Kidney capillary endothelial cell (primary cell): ENCODE measurements around the gene MTUS2.

Experiments
- DNase-seq: peaks from one replicate; pipeline ENCODE4 v3.0.0-alpha.2; 2018; ENCODE audit warnings: low spot score

MTUS2 gene

DNA sequence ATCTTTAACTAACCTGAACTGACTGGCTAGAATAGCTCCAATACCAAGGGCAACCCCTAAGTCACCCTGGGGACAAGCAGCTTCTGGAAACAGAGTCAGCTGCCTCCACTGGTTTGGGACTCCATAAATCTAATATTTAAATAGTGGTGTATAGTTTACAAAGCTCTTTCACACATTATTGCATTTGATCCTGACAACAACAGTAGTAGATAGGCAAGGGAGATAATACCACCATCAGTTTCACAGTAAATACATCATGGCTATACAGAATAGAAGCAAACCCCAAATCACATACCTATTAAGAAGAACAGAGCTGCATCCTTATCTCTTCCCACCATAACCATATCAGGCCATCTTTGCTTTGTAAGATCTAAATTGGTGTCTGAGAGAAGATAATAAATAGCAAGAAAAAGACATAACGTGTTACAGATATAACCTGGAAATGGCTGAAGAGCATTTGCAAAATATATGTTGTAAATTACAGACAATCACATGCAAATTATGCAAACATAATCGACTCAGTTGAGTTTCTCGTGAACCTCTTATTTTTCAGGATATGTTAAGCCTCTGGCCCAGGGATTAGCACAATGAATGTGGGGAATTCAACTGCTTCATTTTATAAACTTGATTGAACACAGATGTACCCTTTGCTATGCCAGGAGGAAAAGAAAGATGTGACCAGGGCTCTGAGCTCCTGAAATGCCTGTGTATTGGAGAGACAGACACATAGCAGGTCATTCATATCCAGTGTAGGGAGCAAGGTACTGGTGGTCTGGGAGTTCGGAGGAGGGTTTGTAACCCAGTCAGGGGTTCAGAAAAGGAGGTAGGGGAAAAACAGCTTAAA, 632.9 kb downstream of the MTUS2 start:
- DNase-seq = no peak

DNA sequence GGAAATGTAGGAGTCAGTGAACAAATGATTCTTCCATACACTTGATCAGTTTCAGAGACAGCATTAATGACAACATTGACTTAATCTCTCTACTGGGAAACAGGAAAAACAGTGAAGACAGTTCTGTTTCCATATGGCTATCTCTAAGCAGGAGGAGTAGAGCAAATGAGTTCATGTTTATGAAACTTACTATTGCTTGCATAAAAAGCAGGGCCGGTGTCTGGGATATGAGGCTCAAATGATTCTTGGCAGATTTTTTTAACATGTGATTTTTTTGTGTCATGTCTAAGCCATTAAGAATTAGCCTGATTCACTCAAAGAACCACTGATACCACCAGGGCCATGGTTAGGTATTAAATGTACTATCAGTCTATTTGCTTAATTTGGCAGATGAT, 633.5 kb downstream of the MTUS2 start:
- DNase-seq = no peak

DNA sequence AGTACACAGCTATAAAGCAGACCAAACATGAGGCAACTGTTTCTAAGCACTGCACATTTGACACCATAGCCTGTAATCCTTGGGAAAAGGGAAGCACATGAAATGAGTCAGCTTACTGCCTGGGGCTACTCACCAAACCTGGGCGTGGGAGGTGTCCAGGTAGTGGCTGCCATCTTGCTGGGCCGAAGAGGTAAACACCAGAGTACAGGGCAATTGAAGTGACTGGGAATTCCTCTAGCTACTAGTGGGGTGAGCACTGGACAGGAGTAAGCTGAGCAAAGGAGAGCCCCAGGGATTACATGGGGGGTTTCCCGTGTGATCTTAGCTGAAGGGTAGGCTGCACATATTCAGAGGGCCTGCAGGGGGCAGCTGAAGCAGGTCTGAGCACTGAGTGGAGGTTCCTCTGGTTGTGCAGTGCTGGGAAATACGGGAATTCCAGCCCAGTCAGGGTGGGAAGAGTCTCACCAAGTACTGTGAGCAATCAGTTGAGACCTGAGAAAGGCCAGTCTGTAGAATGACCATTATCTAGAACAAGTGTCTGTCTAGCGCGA, 634.9 kb downstream of the MTUS2 start:
- no peak for DNase-seq

DNA sequence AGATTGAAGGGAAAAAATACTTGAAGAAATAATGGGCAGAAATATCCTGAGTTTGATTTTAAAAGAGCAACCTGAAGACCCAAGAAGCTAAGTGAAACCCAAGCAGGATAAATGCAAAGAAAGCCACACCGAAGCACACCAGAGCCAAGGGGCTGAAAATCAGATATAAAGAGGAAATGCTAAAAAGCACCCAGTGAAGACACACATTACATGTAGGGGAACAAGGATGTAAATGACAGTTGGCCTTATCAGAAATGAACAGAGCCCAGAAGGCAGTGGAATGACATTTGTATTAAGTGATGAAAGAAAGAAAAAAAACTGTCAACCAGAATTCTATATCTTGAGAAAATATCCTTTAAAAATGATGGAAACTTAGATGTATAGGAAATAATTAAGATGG, 636.3 kb downstream of the MTUS2 start:
- no peak for DNase-seq

DNA sequence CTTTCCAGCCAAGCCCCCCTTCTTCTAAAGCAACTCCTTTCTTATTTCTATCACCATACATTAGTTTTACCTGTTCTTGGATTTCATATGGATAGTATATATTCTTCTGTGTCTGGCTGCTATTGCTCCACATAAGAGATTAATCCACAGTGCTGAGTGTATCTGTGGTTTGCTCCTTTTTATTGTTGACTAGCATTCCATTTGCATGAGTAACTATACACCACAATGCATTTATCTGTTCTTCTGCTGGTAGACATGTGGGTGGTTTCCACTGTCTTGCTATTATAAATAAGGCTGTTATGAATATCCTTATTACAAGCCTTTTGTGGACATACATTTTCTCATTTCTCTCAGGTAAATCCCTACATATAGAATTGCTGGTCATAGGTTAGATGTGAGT, 637.2 kb downstream of the MTUS2 start:
- peak; percentile 60 for DNase-seq

DNA sequence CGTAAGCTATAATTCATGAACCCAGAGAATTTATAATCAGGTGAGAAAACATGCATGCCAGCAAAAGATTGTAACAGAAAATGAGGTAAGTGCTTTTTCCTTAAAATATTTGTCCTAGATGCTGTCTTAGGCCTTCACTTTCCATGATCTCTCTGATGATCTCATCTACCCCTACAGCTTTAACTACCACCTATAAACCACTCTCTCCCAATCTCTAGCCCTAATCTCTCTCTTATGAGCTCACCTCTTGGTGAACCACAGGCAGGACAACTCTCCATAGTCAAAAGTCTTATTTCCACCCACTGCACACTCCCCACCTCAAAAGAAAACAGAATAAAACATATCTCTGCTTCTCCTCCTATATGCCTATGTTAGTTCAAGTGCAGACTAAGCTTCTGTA, 638.3 kb downstream of the MTUS2 start:
- no peak for DNase-seq

DNA sequence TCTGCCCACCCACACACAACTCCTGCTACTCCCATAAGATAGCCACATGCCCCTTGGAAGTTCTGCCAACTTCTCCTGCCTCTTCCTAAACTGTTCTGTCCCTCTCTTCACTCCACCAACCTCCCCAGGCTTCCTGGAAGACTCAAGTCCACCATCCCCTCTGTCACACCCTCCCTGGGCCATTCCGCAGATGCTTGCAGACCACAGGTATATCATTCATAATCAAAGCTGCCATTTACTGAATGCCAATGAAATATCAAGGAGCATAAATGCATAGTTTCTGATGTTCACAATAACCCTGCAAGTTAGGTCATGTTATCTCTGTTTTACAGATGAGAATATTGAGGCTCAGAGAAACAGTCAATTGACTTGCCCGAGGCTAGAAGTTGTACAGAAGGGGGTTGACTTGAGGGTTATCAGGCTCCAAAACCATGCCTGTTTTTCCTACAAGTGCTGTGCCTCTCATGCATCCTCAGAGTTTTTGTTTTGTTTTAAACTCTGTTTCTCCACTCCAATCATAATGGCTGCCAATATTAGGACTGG, 639.7 kb downstream of the MTUS2 start:
- DNase-seq = no peak

DNA sequence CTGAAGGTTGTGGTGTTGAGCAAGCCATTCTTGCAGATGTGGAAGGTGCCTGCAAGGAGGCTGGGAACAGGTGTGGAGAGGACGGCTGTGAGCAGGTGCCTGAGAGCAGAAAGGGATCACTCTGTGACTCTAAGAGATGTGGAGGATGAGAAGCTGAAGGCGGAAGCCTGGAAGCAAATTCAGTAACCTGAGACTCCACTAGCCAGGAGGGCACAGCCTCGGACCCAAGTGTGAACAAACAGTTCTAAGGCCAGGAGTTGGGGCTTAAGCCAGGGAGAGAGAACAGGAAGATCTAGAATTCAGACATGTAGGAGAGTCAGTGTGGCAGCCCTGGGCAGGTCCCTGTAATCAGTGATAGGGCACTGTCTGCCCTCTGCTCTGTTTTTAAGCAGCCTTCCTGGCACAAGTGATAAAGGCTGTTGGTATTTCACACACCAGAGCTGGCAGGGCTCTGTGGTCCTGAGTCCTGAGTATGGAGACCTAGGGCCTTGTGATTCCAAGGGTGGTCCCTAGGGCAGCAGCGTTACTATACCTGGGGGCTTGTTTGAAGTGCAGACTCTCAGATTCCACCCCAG, 644.1 kb downstream of the MTUS2 start:
- no peak for DNase-seq

DNA sequence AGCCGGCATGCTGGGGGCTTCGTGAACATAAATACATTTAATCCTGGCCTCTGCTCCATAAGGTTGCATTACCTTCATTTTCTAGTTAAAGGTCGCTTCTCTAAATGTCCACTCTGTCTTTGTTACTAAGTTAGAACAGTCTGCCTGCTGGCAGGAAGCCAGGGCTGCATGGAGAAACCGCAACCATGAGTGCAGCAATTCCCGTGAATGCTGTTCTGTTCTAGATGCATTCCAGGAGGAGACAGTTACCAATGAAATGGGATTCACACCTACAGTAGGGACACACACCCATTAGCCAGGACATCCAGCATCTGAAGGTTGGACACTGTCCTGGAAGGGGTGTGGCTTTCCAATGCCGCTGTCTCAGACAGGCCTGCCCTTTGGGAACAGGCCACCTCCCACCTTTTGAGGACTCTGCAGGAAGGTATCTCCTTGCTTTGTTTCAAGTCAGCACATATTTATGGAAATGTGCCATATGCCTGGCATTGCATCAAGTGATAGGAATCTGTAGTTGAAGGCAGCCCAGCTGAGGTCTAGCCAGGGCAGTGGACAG, 645.7 kb downstream of the MTUS2 start:
- no peak for DNase-seq

DNA sequence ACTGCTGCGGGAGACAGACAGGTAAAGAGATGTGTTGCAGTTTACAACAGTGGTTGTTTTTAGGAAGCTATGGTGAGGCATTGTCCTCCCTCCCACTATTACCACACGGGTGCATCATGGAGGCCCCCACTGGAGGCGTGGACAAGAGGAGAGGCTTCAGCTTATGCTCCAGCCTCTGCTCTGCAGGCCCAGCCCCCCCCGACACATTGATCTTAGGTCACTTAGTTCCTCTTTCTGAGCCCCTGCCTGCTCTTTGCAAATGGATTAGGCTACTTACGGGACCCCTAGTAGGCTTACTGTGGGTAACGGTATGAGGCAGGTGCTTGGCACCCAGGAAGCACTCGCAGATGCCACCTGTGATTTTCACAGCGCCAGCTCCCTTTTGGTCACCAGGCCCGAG, 651.4 kb downstream of the MTUS2 start:
- no peak for DNase-seq

DNA sequence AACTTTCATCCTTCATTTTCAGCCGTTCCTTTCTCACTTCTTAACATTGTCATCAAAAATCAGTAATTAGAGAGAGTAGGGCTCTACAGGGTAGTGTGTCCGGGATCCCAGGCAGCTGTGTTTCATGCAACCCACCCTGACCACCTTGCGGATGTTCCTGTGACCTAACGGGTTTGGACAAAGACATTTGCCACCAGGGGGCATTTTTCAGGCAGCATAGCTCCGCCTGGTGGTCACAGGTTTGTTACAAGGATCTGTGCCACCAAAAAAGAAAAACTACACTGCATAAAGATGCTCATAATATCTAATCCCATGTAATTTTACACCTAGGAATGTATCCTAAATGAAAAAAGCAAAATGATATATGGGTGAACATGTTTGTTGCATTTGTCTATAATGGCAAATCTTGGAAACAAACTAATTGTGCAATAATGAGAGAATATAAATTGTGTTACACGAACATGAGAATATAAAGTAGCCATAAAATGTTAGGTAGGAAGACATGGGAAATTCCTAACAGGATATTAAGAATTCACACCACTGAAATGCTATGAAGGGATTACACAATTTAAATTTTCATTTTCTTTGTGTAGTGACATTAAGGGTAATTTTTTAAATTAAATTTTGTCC, 652.3 kb downstream of the MTUS2 start:
- DNase-seq = peak; percentile 62

DNA sequence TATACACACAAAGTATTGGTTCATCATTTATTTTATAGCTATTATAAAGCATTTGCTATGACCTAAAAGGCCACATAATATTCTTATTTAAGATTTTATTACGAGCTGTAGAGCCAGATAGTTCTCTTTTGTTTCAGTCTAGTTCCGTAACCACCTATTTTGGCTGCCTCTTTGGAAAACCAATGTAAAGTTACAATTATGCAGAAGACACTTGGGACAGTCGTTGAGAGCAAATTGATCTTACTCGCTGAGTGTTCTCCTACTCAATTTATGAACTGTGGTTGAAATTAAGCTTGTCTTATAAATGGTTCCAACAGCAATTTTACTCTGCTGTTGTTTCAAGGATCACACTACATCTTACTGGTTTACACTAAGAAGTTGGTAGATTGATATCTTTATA, 653.0 kb downstream of the MTUS2 start:
- DNase-seq = no peak

DNA sequence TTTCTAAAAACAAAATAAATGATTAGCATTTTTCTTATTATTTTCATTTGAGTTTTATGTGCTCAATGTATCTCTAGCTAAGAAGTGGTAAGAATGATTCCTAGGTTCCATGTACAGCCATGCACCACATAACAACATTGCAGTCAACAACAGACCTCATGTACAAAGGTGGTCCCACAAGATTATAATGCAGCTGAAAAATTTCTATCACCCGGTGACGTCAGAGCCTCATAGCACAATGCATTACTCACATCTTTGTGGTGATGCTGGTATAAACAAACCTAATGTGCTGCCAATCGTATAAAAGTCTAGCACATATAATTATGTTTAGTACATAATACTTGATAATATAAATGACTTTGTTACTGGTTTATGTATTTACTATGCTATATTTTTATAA, 654.9 kb downstream of the MTUS2 start:
- DNase-seq = no peak

DNA sequence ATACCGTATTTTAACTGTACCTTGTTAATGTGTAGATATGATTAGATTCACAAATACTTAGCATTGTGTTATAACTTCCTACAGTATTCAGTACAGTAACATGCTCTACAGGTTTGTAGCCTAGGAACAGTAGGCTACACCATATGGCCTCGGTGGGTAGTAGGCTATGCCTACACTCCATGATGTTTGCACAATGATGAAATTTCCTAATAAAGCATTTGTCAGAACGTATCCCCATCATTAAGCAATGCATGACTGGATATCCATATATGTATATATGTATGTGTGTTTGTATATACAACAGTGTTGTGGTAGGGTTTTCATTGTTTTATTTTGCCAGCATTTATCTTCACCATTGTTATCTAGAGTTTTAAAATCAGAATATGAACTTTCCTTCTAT, 655.9 kb downstream of the MTUS2 start:
- no peak for DNase-seq

DNA sequence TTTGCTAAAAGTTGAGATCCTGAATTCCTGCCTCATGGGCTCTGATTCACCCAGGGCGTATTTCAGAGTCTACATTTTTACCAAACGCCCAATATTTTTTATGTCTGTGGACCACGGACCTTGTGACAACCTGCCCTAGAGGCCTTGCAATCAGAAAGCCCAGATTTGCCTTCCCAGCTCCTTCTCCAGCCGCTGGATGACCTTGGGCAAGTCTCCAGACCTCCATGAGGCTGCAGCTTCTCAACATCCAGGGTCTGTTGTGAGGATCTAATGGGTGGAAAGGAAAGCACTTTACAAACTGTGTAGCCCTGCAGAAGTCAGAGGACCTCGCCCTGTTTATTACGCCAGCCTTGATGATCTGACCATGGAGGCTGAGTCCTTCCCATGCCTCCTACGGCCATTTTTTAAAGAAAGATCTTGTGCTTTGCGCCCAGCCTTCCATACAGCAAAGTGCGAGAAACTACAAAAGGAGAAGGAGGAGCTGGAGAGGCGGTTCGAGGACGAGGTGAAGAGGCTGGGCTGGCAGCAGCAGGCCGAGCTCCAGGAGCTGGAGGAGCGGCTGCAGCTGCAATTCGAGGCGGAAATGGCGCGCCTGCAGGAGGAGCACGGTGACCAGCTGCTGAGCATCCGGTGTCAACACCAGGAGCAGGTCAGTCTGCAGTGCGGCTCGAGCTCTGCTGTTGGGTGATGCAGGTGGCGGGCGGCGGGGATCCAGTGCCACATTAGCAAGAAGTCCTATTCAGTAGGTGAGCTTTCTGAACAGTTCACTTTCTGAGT, 659.8 kb downstream of the MTUS2 start:
- no peak for DNase-seq

DNA sequence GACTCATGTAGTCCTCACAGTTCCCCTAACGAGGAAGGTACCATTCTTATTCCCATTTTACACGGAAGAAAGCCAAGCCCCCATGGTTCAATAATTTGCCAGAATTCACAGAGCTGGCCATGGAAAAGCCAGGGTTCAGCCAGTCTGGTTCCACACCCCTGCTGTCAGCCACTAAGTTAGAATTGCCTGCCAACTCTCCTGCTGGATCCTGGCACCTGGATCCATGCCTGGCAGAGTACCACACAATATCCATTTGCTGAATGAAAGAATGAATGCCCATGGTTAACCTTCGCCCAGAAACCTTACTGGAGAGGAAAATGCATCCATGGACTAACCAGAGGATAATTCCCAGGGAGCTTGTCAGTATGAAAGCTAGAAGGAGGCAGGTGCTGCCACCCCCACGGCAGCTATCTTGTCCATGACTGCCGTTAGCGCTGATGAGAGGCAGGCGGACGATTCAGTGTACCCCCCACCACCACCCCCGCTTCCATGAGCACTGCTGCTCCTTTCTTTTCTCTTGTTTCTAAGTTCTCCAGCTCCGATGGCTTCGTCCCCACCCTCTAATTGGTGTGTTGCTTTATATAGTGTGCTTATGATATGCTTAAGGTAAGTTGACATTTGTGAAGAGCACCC, 660.9 kb downstream of the MTUS2 start:
- no peak for DNase-seq

DNA sequence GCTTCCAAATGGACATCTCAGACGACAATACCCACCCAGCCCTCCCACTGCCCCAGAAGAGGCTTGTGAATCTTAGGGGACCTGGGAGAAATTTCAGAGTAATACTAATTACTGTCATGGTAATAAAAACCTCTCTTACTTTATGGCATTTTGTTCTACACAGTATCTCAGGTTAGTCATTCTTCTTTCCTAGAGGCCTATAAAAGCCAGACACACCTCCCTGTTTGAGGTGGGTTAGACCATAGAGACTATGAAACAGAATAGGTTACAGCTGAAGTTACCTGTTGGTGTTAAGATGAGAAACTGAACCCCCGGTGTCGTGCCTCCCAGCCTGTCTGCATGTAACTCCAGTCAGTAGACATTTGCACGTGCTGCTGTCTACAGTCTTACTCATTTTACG, 661.5 kb downstream of the MTUS2 start:
- DNase-seq = no peak

DNA sequence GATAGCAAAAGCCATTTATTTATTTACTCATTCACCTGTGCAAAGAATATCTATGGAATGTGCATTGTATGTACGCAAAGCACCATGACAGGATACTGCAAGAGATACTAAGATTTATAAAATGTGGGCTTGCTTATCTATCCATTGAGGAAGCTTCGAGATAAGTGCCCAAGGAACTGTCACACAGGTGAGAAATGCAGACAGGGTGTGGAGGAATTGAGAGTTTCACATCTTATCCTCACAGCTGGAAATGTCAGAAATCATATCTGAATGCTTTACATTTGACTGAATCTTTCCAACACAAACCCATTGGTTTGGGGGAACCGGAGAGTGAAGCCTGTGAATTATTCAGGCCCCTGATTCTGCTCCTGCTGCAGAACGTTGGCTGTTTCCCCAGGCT, 662.4 kb downstream of the MTUS2 start:
- DNase-seq = no peak

DNA sequence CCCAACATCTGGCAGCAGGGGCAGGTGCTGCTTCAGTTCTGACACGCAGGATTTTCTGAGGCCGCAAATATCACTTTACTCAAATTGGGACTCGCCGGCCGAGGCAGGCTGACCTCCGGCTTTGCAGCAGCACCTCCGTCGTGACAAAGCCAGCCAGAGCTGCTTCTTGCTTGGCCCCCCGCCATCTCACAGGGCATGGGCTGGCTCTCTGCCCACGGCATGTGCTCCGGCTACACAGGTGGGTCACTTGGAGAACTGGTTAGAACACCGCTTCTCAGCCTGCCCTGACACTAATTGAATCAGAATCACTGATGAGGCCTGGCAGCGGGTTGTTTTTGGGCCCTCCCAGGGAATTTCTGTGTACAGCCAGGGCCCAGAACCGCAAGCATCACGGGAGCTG, 663.1 kb downstream of the MTUS2 start:
- no peak for DNase-seq

DNA sequence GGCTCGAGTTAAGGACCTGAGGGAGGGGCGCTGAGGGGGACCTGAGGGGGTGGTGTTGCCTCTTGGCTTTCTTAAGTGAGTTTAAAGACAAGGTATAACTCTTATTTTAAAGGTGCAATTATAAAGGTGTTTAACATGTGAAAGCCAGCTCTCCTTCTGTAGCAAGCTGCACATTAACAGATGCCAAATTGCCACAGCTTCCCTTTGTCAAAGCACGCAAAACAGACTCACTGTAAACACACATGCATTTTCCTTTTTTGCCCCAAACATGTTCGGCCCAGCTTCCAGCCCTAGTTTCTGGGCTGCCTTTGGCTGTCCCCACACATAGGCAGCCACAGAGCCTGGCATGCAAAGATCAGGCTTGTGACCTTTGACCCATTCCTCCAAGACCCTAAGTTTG, 663.5 kb downstream of the MTUS2 start:
- no peak for DNase-seq

DNA sequence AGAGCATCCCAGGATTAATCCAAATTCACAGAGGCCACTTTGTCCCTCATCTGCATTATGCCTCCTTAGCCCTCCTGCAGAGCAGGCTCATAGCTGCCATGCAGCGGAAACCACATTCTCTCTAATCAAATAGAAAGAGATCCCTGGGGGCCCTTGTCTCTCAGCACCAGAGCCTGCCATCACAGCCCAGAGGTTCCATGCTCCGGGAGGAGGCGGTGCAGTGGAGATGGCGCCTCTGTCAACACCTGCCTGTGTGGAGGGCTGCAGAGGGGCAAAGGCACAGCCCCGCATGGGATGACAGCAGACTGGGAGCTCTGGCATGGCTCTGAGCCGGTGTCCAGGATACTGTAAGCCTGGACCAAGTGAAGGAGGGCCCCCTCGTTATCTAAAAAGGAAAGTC, 664.1 kb downstream of the MTUS2 start:
- no peak for DNase-seq
